GM21515 (cell line): ENCODE results near the gene SAXO1.

Experiments
- ATAC-seq: cut with Tn5 transposase; IDR thresholded peaks from one replicate; pipeline ENCODE4 v1.9.1; 2021; ENCODE audit not compliant: unreplicated experiment

SAXO1 gene

DNA sequence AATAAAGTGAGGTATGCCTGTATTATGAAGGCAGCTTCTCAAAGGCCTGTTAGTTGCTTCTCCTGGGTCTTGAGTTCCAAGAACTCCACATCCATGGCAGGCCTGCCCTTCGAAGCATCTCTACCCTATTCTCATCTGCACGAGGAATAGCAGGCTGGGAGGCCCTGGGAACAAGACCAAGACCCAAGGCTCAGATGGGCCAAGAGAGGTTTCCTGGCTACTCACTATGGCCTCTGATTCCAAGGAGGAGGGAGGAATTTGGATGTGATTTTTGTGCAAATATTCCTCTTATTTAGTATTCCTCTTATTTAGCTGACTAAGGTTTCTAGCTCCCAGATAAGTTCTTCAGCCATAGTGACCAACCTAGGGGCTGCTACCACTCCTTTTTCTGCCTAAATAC lies 151.3 kb downstream of the SAXO1 start:
- no peak for ATAC-seq

DNA sequence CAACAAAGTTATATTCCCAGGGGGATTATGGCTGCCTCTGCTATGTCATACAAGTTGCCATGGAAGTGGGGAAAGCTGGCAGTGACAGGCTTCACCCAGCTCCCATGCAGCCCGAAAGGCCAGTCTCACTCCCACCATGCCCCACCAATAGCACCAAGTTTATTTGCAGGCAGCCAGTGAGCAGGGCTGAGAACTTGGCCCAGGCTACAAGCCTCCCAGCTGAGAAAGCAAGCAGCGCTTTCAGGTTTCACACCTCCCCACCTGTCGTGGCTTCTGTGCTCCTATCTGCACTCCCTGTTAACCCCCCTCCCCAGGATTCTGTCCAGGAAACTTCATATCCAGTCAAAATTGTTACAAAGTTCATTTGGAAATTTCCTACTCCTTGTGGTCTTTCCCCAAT lies 155.0 kb downstream of the SAXO1 start:
- ATAC-seq: no peak
